HG03354 (cell line): Measurements from ENCODE around the gene EML2.

Experiments used
- ATAC-seq: cut with Tn5 transposase; IDR thresholded peaks from one replicate; pipeline ENCODE4 v1.9.1; 2021; ENCODE audit warnings: mild to moderate bottlenecking; ENCODE audit not compliant: unreplicated experiment, poor library complexity, severe bottlenecking

The EML2 gene

GRCh38 chr19:45560038-45560437, 79.2 kb downstream of the EML2 start:
- ATAC-seq: no peak
